Mesendoderm (in vitro differentiated cells): ENCODE results near the gene LIFR.

Source experiments
- DNase-seq: peaks from one replicate; pipeline ENCODE4 v3.0.0; 2013
- H2AK5ac ChIP-seq: 2 replicates; pipeline ENCODE4 v1.6.1; 2013; ENCODE audit warnings: low read length, inconsistent platforms
- H2BK120ac ChIP-seq: 2 replicates; pipeline ENCODE4 v1.6.1; 2013; ENCODE audit warnings: low read depth, mild to moderate bottlenecking, low read length, moderate library complexity, mixed read lengths
- H2BK15ac ChIP-seq: replicated peaks from 2 replicates; pipeline ENCODE4 v1.6.1; 2013; ENCODE audit warnings: low read depth, mild to moderate bottlenecking, moderate library complexity
- H2BK5ac ChIP-seq: 2 replicates; pipeline ENCODE4 v1.6.1; 2013; ENCODE audit warnings: low read length, inconsistent platforms
- H3K18ac ChIP-seq: 2 replicates; pipeline ENCODE4 v1.6.1; 2013; ENCODE audit warnings: mild to moderate bottlenecking, low read length, mixed read lengths
- H3K23ac ChIP-seq: one replicate; pipeline ENCODE4 v1.6.1; 2013; ENCODE audit warnings: low read length
- H3K27ac ChIP-seq: 2 replicates; pipeline ENCODE4 v1.5.1; 2013; ENCODE audit warnings: low read depth, mild to moderate bottlenecking, inconsistent platforms, low read length, moderate library complexity
- H3K27me3 ChIP-seq: 2 replicates; pipeline ENCODE4 v1.6.1; 2013; ENCODE audit warnings: low read length, control low read depth, mild to moderate bottlenecking, inconsistent platforms; ENCODE audit not compliant: insufficient read depth, poor library complexity
- H3K36me3 ChIP-seq: 2 replicates; pipeline ENCODE4 v1.6.1; 2013; ENCODE audit warnings: low read length, inconsistent platforms; ENCODE audit not compliant: control insufficient read depth, insufficient read depth
- H3K4ac ChIP-seq: one replicate; pipeline ENCODE4 v1.6.1; 2013; ENCODE audit warnings: low read depth, mild to moderate bottlenecking, low read length, moderate library complexity
- H3K4me1 ChIP-seq: 2 replicates; pipeline ENCODE4 v1.6.1; 2013; ENCODE audit warnings: low read depth, low read length, inconsistent platforms; ENCODE audit not compliant: control insufficient read depth
- H3K4me2 ChIP-seq: 2 replicates; pipeline ENCODE4 v1.6.1; 2013; ENCODE audit warnings: low read length
- H3K4me3 ChIP-seq: 2 replicates; pipeline ENCODE4 v1.5.1; 2013; ENCODE audit warnings: mild to moderate bottlenecking, low read length
- H3K56ac ChIP-seq: one replicate; pipeline ENCODE4 v1.6.1; 2013; ENCODE audit warnings: low read length
- H3K79me1 ChIP-seq: 2 replicates; pipeline ENCODE4 v1.6.1; 2013; ENCODE audit warnings: low read length, inconsistent platforms
- H3K79me2 ChIP-seq: 2 replicates; pipeline ENCODE4 v1.6.1; 2013; ENCODE audit warnings: mild to moderate bottlenecking, low read length; ENCODE audit not compliant: control insufficient read depth, insufficient read depth
- H3K9ac ChIP-seq: 2 replicates; pipeline ENCODE4 v1.6.1; 2013; ENCODE audit warnings: low read length, inconsistent platforms
- H4K5ac ChIP-seq: one replicate; pipeline ENCODE4 v1.6.1; 2013; ENCODE audit warnings: low read length
- H4K8ac ChIP-seq: one replicate; pipeline ENCODE4 v1.6.1; 2013; ENCODE audit warnings: low read depth, mild to moderate bottlenecking, control low read depth, low read length, moderate library complexity
- WGBS: extraction: QIAGEN DNeasy Blood & Tissue Kit; methylation state at CpG from one replicate; pipeline ENCODE4 v1.1.7; 2013; ENCODE audit warnings: low lambda C conversion rate, missing lambda C conversion rate; ENCODE audit not compliant: insufficient coverage; ENCODE audit errors: extremely low coverage; 5-methylcytosine and 5-hydroxymethylcytosine counted together

The LIFR gene

DNA sequence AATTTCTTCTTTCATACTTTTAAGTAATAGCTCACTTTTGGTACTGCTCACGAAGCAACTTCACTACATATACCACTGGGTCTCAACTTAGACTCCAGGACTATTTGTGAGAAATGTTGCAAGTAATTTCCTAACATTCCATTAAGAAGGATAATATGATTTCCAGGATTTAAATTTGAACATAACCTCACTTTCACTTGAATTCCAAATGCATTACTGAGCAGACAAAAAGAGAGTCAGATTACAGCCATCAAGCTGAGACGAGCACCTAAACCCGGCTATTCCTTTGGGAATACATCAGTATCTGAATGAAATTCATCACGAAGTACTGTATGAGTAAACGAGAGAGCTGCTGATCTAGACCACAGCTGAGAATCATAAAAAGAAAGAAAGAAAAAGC, 47.3 kb downstream of the LIFR start:
- Histone ChIP-seq H3K36me3 (no peaks in the 10 kb centered on the region), H3K4me3 (no peak overlapping the region), H4K8ac (no peak overlapping the region), H3K18ac (no peak overlapping the region), H3K4me1 (no peaks in the 10 kb centered on the region), H3K27me3 (no peaks in the 10 kb centered on the region), H3K79me2 (no peaks in the 10 kb centered on the region), H3K23ac (no peak overlapping the region), H3K27ac (no peak overlapping the region), H2BK15ac (no peak overlapping the region), H4K5ac (no peak overlapping the region), H2BK120ac (no peak overlapping the region), H2AK5ac (no peak overlapping the region), H3K4me2 (no peak overlapping the region), H3K9ac (no peak overlapping the region), H3K56ac (no peak overlapping the region), H2BK5ac (no peak overlapping the region), H3K4ac (no peak overlapping the region), H3K79me1 (no peaks in the 10 kb centered on the region)
- no peak for DNase-seq
- no CpG with 5 or more reads among the region's 5 CpGs for WGBS

DNA sequence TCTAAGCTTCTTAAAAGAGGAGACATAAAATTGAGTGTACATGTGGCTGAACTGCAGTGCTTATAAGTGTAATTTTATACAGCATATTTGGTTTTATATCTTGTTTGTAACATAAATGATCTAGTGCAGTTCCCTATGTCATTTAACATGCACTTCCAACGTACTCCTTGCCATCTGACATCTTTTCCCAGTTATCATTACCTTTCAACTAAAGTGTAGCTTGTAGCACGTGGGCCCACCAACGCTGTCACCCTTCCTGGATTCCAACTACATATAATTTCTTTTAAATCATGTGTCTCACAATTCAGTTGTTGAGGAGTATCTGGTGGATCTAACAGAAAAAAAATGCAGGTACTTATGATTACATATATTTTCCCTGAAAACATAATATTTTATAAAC, 50.1 kb downstream of the LIFR start:
- H2BK5ac ChIP-seq: no peak overlapping the region
- no peaks in the 10 kb centered on the region for H3K36me3 ChIP-seq
- WGBS: no CpG with 5 or more reads among the region's 3 CpGs
- H3K4me1 ChIP-seq: no peaks in the 10 kb centered on the region
- H3K27me3 ChIP-seq: no peaks in the 10 kb centered on the region
- H2BK120ac ChIP-seq: no peak overlapping the region
- no peaks in the 10 kb centered on the region for H3K79me2 ChIP-seq
- DNase-seq: no peak
- no peak overlapping the region for H2AK5ac ChIP-seq
- no peak overlapping the region for H4K8ac ChIP-seq
- no peaks in the 10 kb centered on the region for H3K79me1 ChIP-seq
- H2BK15ac ChIP-seq: no peak overlapping the region
- no peak overlapping the region for H3K4ac ChIP-seq
- no peak overlapping the region for H3K18ac ChIP-seq
- no peak overlapping the region for H3K23ac ChIP-seq
- H3K4me2 ChIP-seq: no peak overlapping the region
- H3K4me3 ChIP-seq: no peak overlapping the region
- no peak overlapping the region for H3K56ac ChIP-seq
- no peak overlapping the region for H3K9ac ChIP-seq
- H3K27ac ChIP-seq: no peak overlapping the region
- no peak overlapping the region for H4K5ac ChIP-seq

DNA sequence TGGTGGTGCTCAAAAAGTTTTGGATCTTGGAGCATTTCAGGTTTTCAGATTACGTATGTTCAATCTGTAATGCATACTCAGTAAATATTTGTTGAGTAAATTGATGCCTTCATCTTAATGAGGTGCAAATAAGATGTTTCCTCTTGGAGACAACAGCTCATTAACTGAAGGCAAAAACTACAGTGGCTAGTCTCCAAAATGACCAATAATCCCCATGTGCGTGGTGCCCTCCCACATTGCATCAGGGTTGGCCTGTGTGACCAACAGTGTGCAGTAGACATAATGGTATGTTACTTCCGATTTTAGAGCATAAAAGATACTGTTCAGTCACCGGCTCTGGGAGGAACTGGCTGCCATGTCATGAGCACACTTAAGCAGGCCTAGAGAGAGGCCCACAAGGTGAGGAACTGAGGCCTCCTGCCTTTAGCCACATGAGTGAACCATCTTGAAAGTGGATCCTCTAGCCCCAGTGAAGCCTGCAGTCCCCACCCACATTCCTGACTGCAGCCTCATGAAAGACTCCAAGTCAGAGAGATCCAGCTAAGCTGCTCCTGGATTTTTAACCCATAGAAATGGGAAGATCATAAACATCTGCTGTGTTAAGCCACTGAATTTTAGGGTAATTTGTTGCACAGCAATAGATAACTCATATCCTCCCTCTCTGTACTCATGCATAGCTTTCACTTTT, 55.7 kb downstream of the LIFR start:
- Histone ChIP-seq H3K79me1 (no peaks in the 10 kb centered on the region), H3K23ac (no peak overlapping the region), H3K9ac (no peak overlapping the region), H3K79me2 (no peaks in the 10 kb centered on the region), H2BK120ac (no peak overlapping the region), H3K27ac (no peak overlapping the region), H3K4ac (no peak overlapping the region), H3K4me1 (no peaks in the 10 kb centered on the region), H3K18ac (no peak overlapping the region), H2BK15ac (no peak overlapping the region), H4K8ac (no peak overlapping the region), H3K36me3 (no peaks in the 10 kb centered on the region), H3K27me3 (no peaks in the 10 kb centered on the region), H2BK5ac (no peak overlapping the region), H2AK5ac (no peak overlapping the region), H4K5ac (no peak overlapping the region), H3K4me2 (no peak overlapping the region), H3K56ac (no peak overlapping the region), H3K4me3 (no peak overlapping the region)
- no CpG with 5 or more reads among the region's 4 CpGs for WGBS
- DNase-seq: peak; percentile 68

- Histone ChIP-seq H3K9ac (no peak overlapping the region), H3K27me3 (no peaks in the 10 kb centered on the region), H3K4me3 (no peak overlapping the region), H3K36me3 (peaks cover under 1% of the 10 kb centered on the region), H2AK5ac (no peak overlapping the region), H3K23ac (no peak overlapping the region), H4K8ac (no peak overlapping the region), H3K18ac (no peak overlapping the region), H3K79me1 (no peaks in the 10 kb centered on the region), H2BK120ac (no peak overlapping the region), H3K56ac (no peak overlapping the region), H4K5ac (no peak overlapping the region), H3K4me2 (no peak overlapping the region), H3K27ac (no peak overlapping the region), H2BK5ac (no peak overlapping the region), H3K4me1 (no peaks in the 10 kb centered on the region), H3K79me2 (no peaks in the 10 kb centered on the region), H3K4ac (no peak overlapping the region), H2BK15ac (no peak overlapping the region)
- WGBS: no CpG with 5 or more reads among the region's 2 CpGs
- peak; percentile 67 for DNase-seq
Measured at GRCh38 chr5:38497946-38498345, 58.5 kb downstream of the LIFR start.

- no peak overlapping the region for H3K9ac ChIP-seq
- no peak overlapping the region for H3K56ac ChIP-seq
- no peak overlapping the region for H3K27ac ChIP-seq
- H2AK5ac ChIP-seq: no peak overlapping the region
- no peak overlapping the region for H3K4ac ChIP-seq
- no peaks in the 10 kb centered on the region for H3K79me1 ChIP-seq
- no peak overlapping the region for H4K8ac ChIP-seq
- no peak overlapping the region for H3K4me3 ChIP-seq
- H2BK120ac ChIP-seq: no peak overlapping the region
- H2BK15ac ChIP-seq: no peak overlapping the region
- DNase-seq: no peak
- WGBS: no CpG with 5 or more reads among the region's 7 CpGs
- H3K79me2 ChIP-seq: no peaks in the 10 kb centered on the region
- H2BK5ac ChIP-seq: no peak overlapping the region
- H4K5ac ChIP-seq: no peak overlapping the region
- H3K18ac ChIP-seq: no peak overlapping the region
- H3K27me3 ChIP-seq: no peaks in the 10 kb centered on the region
- H3K4me2 ChIP-seq: no peak overlapping the region
- H3K4me1 ChIP-seq: no peaks in the 10 kb centered on the region
- no peak overlapping the region for H3K23ac ChIP-seq
- peaks cover 6% of the 10 kb centered on the region for H3K36me3 ChIP-seq
Measured at GRCh38 chr5:38494763-38495162, 61.7 kb downstream of the LIFR start.

DNA sequence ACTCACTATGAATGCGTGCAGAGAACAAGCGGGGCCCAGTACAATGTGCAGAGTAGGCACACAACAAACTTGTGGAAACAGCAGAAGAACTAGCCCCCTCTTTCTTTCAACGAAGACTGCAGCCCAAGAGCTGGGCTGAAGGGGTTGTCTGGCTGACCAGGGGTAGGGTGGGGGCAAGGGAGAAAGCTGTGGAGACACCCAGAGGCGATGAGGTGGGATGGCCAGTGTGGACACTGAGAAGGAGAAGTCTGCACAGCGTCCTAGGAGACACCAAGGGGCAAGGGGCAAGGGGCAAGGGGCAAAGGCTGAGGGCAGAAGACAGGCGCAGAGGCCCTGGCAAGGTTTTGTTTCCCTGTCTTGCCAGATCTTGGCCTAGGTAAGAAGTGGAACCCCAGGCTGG, 62.3 kb downstream of the LIFR start:
- Histone ChIP-seq H4K8ac (no peak overlapping the region), H3K27ac (no peak overlapping the region), H3K79me1 (no peaks in the 10 kb centered on the region), H4K5ac (no peak overlapping the region), H3K18ac (no peak overlapping the region), H3K4me3 (no peak overlapping the region), H2BK5ac (no peak overlapping the region), H3K23ac (no peak overlapping the region), H3K4me1 (no peaks in the 10 kb centered on the region), H3K79me2 (no peaks in the 10 kb centered on the region), H3K36me3 (peaks cover 6% of the 10 kb centered on the region), H3K56ac (no peak overlapping the region), H2BK120ac (no peak overlapping the region), H3K4me2 (no peak overlapping the region), H3K27me3 (no peaks in the 10 kb centered on the region), H2BK15ac (no peak overlapping the region), H3K9ac (no peak overlapping the region), H2AK5ac (no peak overlapping the region), H3K4ac (no peak overlapping the region)
- no CpG with 5 or more reads among the region's 6 CpGs for WGBS
- no peak for DNase-seq
